NB4 (cell line): ENCODE measurements around the gene MDN1.

Experiments
- POLR2A ChIP-seq: IDR thresholded peaks from 2 replicates; pipeline ENCODE4 v1.6.1; 2011; ENCODE audit warnings: mild to moderate bottlenecking; ENCODE audit not compliant: insufficient read length; ENCODE audit errors: extremely low read depth
- TF ChIP-seq, protein P1 (sequence below): IDR thresholded peaks from one replicate; pipeline ENCODE4 v1.5.1; 2012; ENCODE audit warnings: low read depth, low read length
- TF ChIP-seq, protein P2 (sequence below): IDR thresholded peaks from 2 replicates; pipeline ENCODE4 v1.6.1; 2011; ENCODE audit warnings: low read depth, low read length

DNA sequence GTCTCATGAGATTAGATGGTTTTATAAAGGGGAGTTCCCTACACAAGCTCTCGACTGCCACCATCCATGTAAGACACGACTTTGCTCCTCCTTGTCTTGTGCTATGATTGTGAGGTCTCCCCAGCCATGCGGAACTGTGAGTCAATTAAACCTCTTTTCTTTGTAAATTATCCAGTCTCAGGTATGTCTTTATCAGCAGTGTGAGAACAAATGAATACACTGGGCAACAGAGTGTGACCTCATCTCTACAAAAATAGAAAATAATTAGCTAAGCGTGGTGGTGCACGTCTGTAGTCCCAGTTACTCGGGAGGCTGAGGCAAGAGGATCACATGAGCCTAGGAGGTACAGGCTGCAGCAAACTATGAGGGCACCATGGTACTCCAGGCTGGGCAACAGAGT, 51.3 kb downstream of the MDN1 start:
- TF ChIP-seq, protein P1, sequence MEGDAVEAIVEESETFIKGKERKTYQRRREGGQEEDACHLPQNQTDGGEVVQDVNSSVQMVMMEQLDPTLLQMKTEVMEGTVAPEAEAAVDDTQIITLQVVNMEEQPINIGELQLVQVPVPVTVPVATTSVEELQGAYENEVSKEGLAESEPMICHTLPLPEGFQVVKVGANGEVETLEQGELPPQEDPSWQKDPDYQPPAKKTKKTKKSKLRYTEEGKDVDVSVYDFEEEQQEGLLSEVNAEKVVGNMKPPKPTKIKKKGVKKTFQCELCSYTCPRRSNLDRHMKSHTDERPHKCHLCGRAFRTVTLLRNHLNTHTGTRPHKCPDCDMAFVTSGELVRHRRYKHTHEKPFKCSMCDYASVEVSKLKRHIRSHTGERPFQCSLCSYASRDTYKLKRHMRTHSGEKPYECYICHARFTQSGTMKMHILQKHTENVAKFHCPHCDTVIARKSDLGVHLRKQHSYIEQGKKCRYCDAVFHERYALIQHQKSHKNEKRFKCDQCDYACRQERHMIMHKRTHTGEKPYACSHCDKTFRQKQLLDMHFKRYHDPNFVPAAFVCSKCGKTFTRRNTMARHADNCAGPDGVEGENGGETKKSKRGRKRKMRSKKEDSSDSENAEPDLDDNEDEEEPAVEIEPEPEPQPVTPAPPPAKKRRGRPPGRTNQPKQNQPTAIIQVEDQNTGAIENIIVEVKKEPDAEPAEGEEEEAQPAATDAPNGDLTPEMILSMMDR = no peak
- no peak for TF ChIP-seq POLR2A
- TF ChIP-seq, protein P2, sequence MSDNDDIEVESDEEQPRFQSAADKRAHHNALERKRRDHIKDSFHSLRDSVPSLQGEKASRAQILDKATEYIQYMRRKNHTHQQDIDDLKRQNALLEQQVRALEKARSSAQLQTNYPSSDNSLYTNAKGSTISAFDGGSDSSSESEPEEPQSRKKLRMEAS = no peak
